Loucy (cell line): Measurements from ENCODE around the gene LBHD2.

Experiments
- H2AFZ ChIP-seq: fragments of 200-600 bp; sonication (generic); 2 replicates; pipeline ENCODE4 v1.6.0; 2016; ENCODE audit warnings: antibody characterized with exemption, mild to moderate bottlenecking, low read length, moderate library complexity
- H3F3A ChIP-seq: fragments of 200-600 bp; 2 replicates; pipeline ENCODE4 v1.6.0; 2016; ENCODE audit warnings: antibody characterized with exemption, low read depth, mild to moderate bottlenecking
- H3K27me3 ChIP-seq: fragments of 200-600 bp; sonication (generic); 2 replicates; pipeline ENCODE4 v1.6.1; 2014; ENCODE audit warnings: low read length, mild to moderate bottlenecking; ENCODE audit not compliant: insufficient read depth, poor library complexity, severe bottlenecking
- H3K36me3 ChIP-seq: fragments of 200-600 bp; sonication (generic); 2 replicates; pipeline ENCODE4 v1.6.1; 2016; ENCODE audit warnings: low read length; ENCODE audit not compliant: insufficient read depth
- H3K4me1 ChIP-seq: fragments of 200-600 bp; sonication (generic); 2 replicates; pipeline ENCODE4 v1.5.1; 2014; ENCODE audit warnings: low read length, mild to moderate bottlenecking; ENCODE audit not compliant: insufficient read depth, poor library complexity, severe bottlenecking
- H3K4me2 ChIP-seq: fragments of 200-600 bp; sonication (generic); 2 replicates; pipeline ENCODE4 v1.6.0; 2014; ENCODE audit warnings: antibody characterized with exemption, low read length, low read depth, mild to moderate bottlenecking; ENCODE audit not compliant: poor library complexity, severe bottlenecking
- H3K4me3 ChIP-seq: fragments of 200-600 bp; sonication (generic); 2 replicates; pipeline ENCODE4 v1.5.1; 2014; ENCODE audit warnings: low read length, mild to moderate bottlenecking, mixed read lengths; ENCODE audit not compliant: poor library complexity, severe bottlenecking
- H3K79me2 ChIP-seq: fragments of 200-600 bp; sonication (generic); 2 replicates; pipeline ENCODE4 v1.6.1; 2014; ENCODE audit warnings: low read length; ENCODE audit not compliant: insufficient read depth
- H3K9ac ChIP-seq: fragments of 200-600 bp; sonication (generic); 2 replicates; pipeline ENCODE4 v1.6.0; 2014; ENCODE audit warnings: mild to moderate bottlenecking, low read depth, low read length, moderate library complexity; ENCODE audit not compliant: poor library complexity, severe bottlenecking
- H3K9me2 ChIP-seq: fragments of 200-600 bp; sonication (generic); replicated peaks from 2 replicates; pipeline ENCODE4 v1.6.1; 2016; ENCODE audit warnings: low read depth, low read length, mixed read lengths
- H3K9me3 ChIP-seq: fragments of 200-600 bp; sonication (generic); 2 replicates; pipeline ENCODE4 v1.6.1; 2014; ENCODE audit warnings: mild to moderate bottlenecking, antibody characterized with exemption, low read length, low read depth; ENCODE audit not compliant: insufficient read depth
- H4K20me1 ChIP-seq: fragments of 200-600 bp; sonication (generic); 2 replicates; pipeline ENCODE4 v1.6.0; 2014; ENCODE audit warnings: antibody characterized with exemption, low read length, mild to moderate bottlenecking; ENCODE audit not compliant: insufficient read depth, poor library complexity, severe bottlenecking
- CTCF ChIP-seq: fragments of 200-600 bp; sonication (generic); conservative IDR thresholded peaks from 2 replicates; pipeline ENCODE4 v1.5.1; 2014; ENCODE audit warnings: mild to moderate bottlenecking, antibody characterized with exemption, low read length
- EZH2phosphoT487 ChIP-seq: fragments of 200-600 bp; IDR thresholded peaks from 2 replicates; pipeline ENCODE4 v1.6.1; 2018; ENCODE audit warnings: antibody characterized with exemption, mild to moderate bottlenecking, moderate library complexity, borderline replicate concordance

Gene LBHD2

GRCh38 chr14:103100281-103101121 is 16.5 kb downstream of the LBHD2 start:
- H4K20me1 ChIP-seq, result no peaks in the 10 kb centered on the region
- no peaks in the 10 kb centered on the region for H3K36me3 ChIP-seq
- no peaks in the 10 kb centered on the region for H3K4me1 ChIP-seq
- H3K9ac ChIP-seq, result no peak overlapping the region
- no peak overlapping the region for H3K4me2 ChIP-seq
- no peak overlapping the region for H2AFZ ChIP-seq
- H3K4me3 ChIP-seq, result no peak overlapping the region
- no peaks in the 10 kb centered on the region for H3K9me3 ChIP-seq
- H3F3A ChIP-seq, result no peaks in the 10 kb centered on the region
- no peaks in the 10 kb centered on the region for H3K79me2 ChIP-seq
- H3K27me3 ChIP-seq, result no peaks in the 10 kb centered on the region
- no peaks in the 10 kb centered on the region for H3K9me2 ChIP-seq
- no peak for TF ChIP-seq CTCF
- TF ChIP-seq EZH2phosphoT487, result no peak

- Histone ChIP-seq H3K9me3 (no peaks in the 10 kb centered on the region), H4K20me1 (no peaks in the 10 kb centered on the region), H3K27me3 (no peaks in the 10 kb centered on the region), H3K9ac (no peak overlapping the region), H3K4me1 (no peaks in the 10 kb centered on the region), H3K4me2 (no peak overlapping the region), H2AFZ (no peak overlapping the region), H3K79me2 (no peaks in the 10 kb centered on the region), H3K9me2 (no peaks in the 10 kb centered on the region), H3K4me3 (no peak overlapping the region), H3K36me3 (no peaks in the 10 kb centered on the region), H3F3A (no peaks in the 10 kb centered on the region)
- TF ChIP-seq EZH2phosphoT487 (no peak), CTCF (no peak)
Measured at GRCh38 chr14:103101257-103101962, 17.4 kb downstream of the LBHD2 start.

GRCh38 chr14:103101963-103102688 is 18.1 kb downstream of the LBHD2 start:
- H3K9ac ChIP-seq, result no peak overlapping the region
- H3K4me1 ChIP-seq, result no peaks in the 10 kb centered on the region
- H3K27me3 ChIP-seq, result no peaks in the 10 kb centered on the region
- no peaks in the 10 kb centered on the region for H3K9me2 ChIP-seq
- H3K79me2 ChIP-seq, result no peaks in the 10 kb centered on the region
- no peaks in the 10 kb centered on the region for H4K20me1 ChIP-seq
- TF ChIP-seq CTCF (no peak), EZH2phosphoT487 (no peak)
- no peaks in the 10 kb centered on the region for H3K9me3 ChIP-seq
- no peaks in the 10 kb centered on the region for H3K36me3 ChIP-seq
- no peak overlapping the region for H3K4me2 ChIP-seq
- no peaks in the 10 kb centered on the region for H3F3A ChIP-seq
- no peak overlapping the region for H3K4me3 ChIP-seq
- H2AFZ ChIP-seq, result no peak overlapping the region
